MM.1S (cell line): ENCODE results near the gene CLN5.

Experiments
- CTCF ChIP-seq: fragments of 300-600 bp; sonication (generic); IDR thresholded peaks from 2 replicates; pipeline ENCODE4 v1.5.1; 2016; ENCODE audit warnings: antibody characterized with exemption, low read length, mixed read lengths
- EZH2 ChIP-seq: fragments of 300-600 bp; sonication (generic); optimal IDR thresholded peaks from 2 replicates; pipeline ENCODE3; 2017; ENCODE audit warnings: low read depth, mild to moderate bottlenecking, antibody characterized with exemption, low read length, mixed read lengths
- EZH2phosphoT487 ChIP-seq: fragments of 300-600 bp; sonication (generic); IDR thresholded peaks from 2 replicates; pipeline ENCODE4 v1.6.1; 2018; ENCODE audit warnings: antibody characterized with exemption, low read length

- TF ChIP-seq CTCF (no peak), EZH2phosphoT487 (no peak), EZH2 (no peak)
Measured at GRCh38 chr13:77042566-77043177, 50.8 kb downstream of the CLN5 start.
